Adrenal gland (tissue), 5 donors: ENCODE measurements around the gene GMDS.

Experiments
- POLR2A ChIP-seq, 2 donors: fragments of 450-650 bp; IDR thresholded peaks; one replicate each; pipeline ENCODE4 v1.6.1; 2017; ENCODE audit warnings: antibody characterized with exemption in 2 of 2, mild to moderate bottlenecking in 2 of 2, moderate library complexity in 1 of 2
- TF ChIP-seq, protein P1 (sequence below), 6 experiments: fragments of 450-650 bp in 4 of 6; fragments of 200-600 bp in 2 of 6; sonication (generic) in 1 of 6; IDR thresholded peaks; 1 replicate in 5 of 6; 2 replicates in 1 of 6; pipeline versions ENCODE4 v1.5.1 to v1.8.0; 2016 to 2021; ENCODE audit warnings: antibody characterized with exemption in 6 of 6, mild to moderate bottlenecking in 2 of 6, moderate library complexity in 1 of 6
- donor health status: DM: no; HTN: no; CAD: no.

DNA sequence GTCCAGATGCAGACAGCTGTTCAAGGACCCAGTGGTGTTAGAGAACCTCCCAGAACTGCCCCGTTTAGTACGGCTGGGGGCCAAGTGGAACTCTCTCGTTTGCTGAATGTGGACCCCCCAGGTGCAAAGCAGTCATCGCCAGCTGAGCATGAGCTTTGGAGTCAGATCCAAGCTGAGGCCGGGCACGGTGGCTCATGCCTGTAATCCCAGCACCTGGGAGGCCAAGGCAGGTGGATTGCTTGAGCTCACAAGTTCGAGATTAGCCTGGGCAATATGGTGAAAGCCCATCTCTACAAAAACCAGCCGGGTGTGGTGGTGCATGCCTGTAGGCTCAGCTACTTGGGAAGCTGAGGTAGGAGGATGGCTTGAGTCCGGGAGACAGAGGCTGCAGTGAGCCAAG is 606.0 kb downstream of the GMDS start:
- TF ChIP-seq, protein P1, sequence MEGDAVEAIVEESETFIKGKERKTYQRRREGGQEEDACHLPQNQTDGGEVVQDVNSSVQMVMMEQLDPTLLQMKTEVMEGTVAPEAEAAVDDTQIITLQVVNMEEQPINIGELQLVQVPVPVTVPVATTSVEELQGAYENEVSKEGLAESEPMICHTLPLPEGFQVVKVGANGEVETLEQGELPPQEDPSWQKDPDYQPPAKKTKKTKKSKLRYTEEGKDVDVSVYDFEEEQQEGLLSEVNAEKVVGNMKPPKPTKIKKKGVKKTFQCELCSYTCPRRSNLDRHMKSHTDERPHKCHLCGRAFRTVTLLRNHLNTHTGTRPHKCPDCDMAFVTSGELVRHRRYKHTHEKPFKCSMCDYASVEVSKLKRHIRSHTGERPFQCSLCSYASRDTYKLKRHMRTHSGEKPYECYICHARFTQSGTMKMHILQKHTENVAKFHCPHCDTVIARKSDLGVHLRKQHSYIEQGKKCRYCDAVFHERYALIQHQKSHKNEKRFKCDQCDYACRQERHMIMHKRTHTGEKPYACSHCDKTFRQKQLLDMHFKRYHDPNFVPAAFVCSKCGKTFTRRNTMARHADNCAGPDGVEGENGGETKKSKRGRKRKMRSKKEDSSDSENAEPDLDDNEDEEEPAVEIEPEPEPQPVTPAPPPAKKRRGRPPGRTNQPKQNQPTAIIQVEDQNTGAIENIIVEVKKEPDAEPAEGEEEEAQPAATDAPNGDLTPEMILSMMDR (IDR thresholded peaks at IDR 0.05), result no peak
- TF ChIP-seq POLR2A (IDR thresholded peaks at IDR 0.05), result no peak
